Skeletal muscle satellite cell (primary cell): Measurements from ENCODE around the gene OR4L1. TPM values are rescaled to one million over a fixed set of nuclear protein-coding genes. Genes with fewer than 3 reads are reported as not detected.
"Not testable (repeated sequence)": the region's sequence is repeated elsewhere in the genome, so short reads cannot be mapped to it uniquely, and the experiment has no call there.

ENCODE experiments used
- H3K27me3 ChIP-seq: 2 replicates; pipeline ENCODE4 v1.7.0; 2013; ENCODE audit warnings: low read length; ENCODE audit not compliant: control insufficient read depth, insufficient read depth
- H3K36me3 ChIP-seq: 2 replicates; pipeline ENCODE4 v1.7.0; 2013; ENCODE audit warnings: mild to moderate bottlenecking, control low read depth, low read length; ENCODE audit not compliant: insufficient read depth
- H3K4me1 ChIP-seq: 2 replicates; pipeline ENCODE4 v1.7.0; 2013; ENCODE audit warnings: low read length; ENCODE audit not compliant: control insufficient read depth, insufficient read depth
- H3K4me2 ChIP-seq: 2 replicates; pipeline ENCODE4 v1.7.0; 2013; ENCODE audit warnings: mild to moderate bottlenecking, low read length
- H3K4me3 ChIP-seq: 2 replicates; pipeline ENCODE4 v1.7.0; 2013; ENCODE audit warnings: low read length
- H3K9ac ChIP-seq: 2 replicates; pipeline ENCODE4 v1.7.0; 2013; ENCODE audit warnings: mild to moderate bottlenecking, low read depth, low read length, moderate library complexity
- H3K9me3 ChIP-seq: replicated peaks from 2 replicates; pipeline ENCODE4 v1.7.0; 2013; ENCODE audit warnings: mild to moderate bottlenecking, control low read depth, low read length
- total RNA-seq: library from RNA; depleted of rRNA; stranded (reverse); fragments of >200 nt; gene quantifications from 2 replicates; pipeline ENCODE4 v1.2.3, GENCODE V29; 2012; rRNA removed

OR4L1 gene, protein sequence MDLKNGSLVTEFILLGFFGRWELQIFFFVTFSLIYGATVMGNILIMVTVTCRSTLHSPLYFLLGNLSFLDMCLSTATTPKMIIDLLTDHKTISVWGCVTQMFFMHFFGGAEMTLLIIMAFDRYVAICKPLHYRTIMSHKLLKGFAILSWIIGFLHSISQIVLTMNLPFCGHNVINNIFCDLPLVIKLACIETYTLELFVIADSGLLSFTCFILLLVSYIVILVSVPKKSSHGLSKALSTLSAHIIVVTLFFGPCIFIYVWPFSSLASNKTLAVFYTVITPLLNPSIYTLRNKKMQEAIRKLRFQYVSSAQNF
- not detected in 2 replicates for total RNA-seq

DNA sequence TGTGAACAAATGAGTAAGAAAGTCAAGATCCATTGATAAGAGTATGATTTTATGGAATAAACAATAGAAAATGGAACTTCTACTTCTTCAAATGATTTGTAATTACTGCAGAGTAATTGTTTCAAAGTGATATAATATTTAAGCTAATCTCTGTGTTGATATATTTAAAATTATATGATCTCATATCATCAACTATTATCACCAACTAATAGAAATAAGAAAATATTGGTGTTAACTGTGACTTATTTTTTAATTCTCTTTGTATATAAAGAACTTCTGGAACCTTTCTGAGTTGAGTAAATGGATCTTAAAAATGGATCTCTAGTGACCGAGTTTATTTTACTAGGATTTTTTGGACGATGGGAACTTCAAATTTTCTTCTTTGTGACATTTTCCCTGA, at the start of gene OR4L1:
OR4L1 (plus strand) TSS at position 301 of the 400 bp plus-strand sequence; CDS start at position 301, 0 bp downstream.
- Histone ChIP-seq H3K4me1 (no peaks in the 10 kb centered on the region), H3K9ac (no peak within 1 kb of the TSS), H3K4me3 (no peak within 1 kb of the TSS), H3K36me3 (no peaks in the 10 kb centered on the region), H3K9me3 (peaks cover 15% of the 10 kb centered on the region), H3K27me3 (no peaks in the 10 kb centered on the region), H3K4me2 (no peak within 1 kb of the TSS)

DNA sequence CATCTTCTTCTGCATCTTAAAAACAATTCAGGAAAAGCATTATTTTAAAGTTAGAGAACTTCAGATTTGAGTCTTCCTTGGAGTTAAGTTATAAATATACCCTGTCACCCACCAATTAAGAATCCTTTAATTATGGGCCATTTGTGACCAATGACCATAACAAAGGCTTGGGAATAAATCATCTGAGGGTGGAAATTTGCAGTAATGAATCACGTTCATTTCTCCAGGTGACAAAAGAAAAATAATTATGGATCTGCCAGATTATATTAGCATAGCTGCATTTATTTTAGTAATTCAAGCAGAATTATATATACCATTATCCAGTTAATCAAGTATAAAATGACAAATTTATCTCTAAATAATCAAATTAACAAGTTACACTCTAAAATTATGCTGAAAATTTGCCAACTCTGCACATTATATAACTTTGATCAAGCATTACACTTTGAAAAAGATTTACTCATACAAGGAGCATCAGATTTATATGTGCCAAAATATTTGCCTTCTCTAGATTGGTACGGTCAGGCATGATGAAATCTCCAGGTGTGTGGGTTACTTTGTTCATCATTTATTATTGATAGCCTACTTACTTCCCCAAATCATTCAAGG, 40.5 kb upstream of the OR4L1 start, which contains the start of gene OR4K14:
OR4K14 (minus strand) TSS at position 51 of the 609 bp plus-strand sequence. CDS start 4,114 bp downstream, outside the sequence.
- no peaks in the 10 kb centered on the region for H3K4me1 ChIP-seq
- H3K4me3 ChIP-seq, result no peak within 1 kb of the TSS
- peaks cover 4% of the 10 kb centered on the region for H3K9me3 ChIP-seq
- H3K36me3 ChIP-seq, result no peaks in the 10 kb centered on the region
- H3K9ac ChIP-seq, result no peak within 1 kb of the TSS
- H3K27me3 ChIP-seq, result no peaks in the 10 kb centered on the region
- H3K4me2 ChIP-seq, result no peak within 1 kb of the TSS

DNA sequence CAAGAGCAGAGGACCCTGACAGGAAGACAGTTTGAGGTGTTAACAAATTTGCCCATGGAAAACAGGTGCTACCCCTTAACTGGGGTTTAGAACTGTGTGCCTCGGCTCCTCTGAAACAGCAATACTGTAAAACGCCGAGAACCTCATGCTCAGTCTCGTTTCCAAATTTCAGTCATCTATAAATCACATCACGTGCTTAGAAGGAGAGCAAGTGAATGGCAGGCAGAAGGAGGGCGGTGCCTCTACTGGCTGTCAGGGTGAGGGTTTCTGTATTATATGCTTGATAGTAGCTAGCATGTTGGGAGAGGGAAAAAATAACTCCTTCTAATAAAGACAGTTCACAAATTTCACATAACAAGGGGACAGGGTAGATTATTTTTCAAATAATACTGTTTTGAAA, 28.8 kb upstream of the OR4L1 start:
- Histone ChIP-seq H3K9ac (no peak overlapping the region), H3K4me3 (no peak overlapping the region), H3K27me3 (no peaks in the 10 kb centered on the region), H3K36me3 (no peaks in the 10 kb centered on the region), H3K4me2 (no peak overlapping the region), H3K4me1 (no peaks in the 10 kb centered on the region), H3K9me3 (peaks cover 3% of the 10 kb centered on the region)

DNA sequence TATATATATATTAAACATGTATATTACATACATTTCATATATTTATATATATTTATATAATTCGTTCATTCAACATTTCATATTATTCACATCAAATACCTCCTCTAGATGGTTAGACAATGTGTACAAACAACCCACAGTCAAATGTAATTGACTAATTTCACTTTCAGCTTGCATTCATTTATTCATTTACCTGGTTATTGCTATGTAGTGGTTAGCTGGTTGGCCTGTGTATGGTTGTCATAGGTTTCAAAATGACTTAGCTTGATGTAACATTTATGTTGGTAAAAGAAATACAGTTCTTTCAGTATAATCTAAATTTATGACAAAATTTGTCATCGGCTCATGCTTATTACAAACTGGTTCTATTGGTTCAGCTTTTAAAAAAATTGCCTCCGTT, 24.4 kb upstream of the OR4L1 start:
- H3K4me3 ChIP-seq, result no peak overlapping the region

DNA sequence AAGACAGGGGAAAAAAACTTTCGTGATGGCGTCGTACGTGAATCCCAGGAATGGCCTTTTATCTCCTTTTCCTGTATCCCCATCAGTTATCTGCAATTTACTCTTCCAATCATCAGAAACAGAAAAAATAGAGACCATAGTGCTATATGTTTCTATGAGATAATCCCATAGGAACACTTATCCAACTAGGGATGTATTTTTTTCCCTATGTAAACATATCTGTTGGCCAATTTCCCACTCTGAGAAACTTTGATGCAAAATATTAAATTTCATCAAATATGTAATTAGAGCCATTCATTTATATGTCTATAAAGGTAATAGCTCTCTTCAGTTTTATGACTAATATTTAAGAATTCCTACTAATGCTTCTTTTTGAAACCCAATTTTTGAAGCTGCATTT, 23.9 kb upstream of the OR4L1 start, which contains the start of gene OR4K13:
OR4K13 (minus strand) TSS at position 101 of the 400 bp plus-strand sequence. CDS start 1,280 bp downstream, outside the sequence.
- H3K9ac ChIP-seq, result no peak within 1 kb of the TSS
- H3K4me2 ChIP-seq, result no peak within 1 kb of the TSS
- H3K36me3 ChIP-seq, result no peaks in the 10 kb centered on the region
- no peaks in the 10 kb centered on the region for H3K27me3 ChIP-seq
- H3K4me3 ChIP-seq, result no peak within 1 kb of the TSS
- H3K9me3 ChIP-seq, result peaks cover 2% of the 10 kb centered on the region
- H3K4me1 ChIP-seq, result no peaks in the 10 kb centered on the region

More for the DNA sequence above, 24.4 kb upstream of the OR4L1 start:
- Histone ChIP-seq H3K4me1 (no peaks in the 10 kb centered on the region), H3K4me2 (no peak overlapping the region), H3K9ac (no peak overlapping the region), H3K9me3 (peaks cover 3% of the 10 kb centered on the region), H3K36me3 (no peaks in the 10 kb centered on the region), H3K27me3 (no peaks in the 10 kb centered on the region)

DNA sequence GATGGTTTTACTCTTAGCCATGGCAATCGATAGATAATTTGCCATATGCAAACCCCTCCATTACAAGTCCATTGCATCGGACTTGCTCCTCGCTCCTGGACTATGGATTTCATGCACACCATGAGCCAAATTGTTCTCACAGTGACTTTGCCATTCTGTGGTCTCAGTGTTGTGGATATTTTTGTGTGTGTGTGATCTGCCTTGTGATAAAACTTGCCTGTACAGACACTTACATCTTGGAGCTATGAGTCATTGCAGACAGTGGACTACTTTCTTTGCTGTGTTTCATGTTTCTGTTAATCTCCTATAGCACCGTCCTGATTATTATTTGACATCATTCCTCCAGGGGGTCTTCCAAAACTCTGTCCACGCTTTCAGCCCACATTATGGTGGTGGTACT, 15.6 kb upstream of the OR4L1 start:
- H3K27me3 ChIP-seq, result no peaks in the 10 kb centered on the region
- H3K4me3 ChIP-seq, result no peak overlapping the region
- no peaks in the 10 kb centered on the region for H3K4me1 ChIP-seq
- no peak overlapping the region for H3K9ac ChIP-seq
- H3K36me3 ChIP-seq, result no peaks in the 10 kb centered on the region
- H3K9me3 ChIP-seq, result peaks cover 13% of the 10 kb centered on the region
- H3K4me2 ChIP-seq, result no peak overlapping the region

DNA sequence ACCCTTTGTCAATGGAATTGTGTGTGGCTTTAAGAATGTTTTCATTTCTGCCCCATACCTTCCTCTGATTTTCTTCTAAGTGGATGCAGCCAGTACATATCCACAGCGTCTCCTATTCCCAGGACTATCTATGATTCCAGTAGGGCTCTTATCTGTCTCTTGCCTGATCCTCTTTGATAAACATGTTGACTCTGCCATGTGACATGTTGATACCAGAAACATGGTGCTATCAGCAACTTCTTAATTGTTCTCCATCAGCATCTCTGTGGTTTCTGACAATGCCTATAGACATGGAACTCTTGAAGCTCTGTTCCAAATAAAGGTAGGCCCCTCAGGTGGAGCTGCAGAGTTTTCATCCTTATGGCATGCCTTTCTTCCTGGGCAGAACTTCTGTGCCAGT, 11.6 kb upstream of the OR4L1 start:
- Histone ChIP-seq H3K4me3 (no peak overlapping the region), H3K36me3 (no peaks in the 10 kb centered on the region), H3K9ac (no peak overlapping the region), H3K27me3 (no peaks in the 10 kb centered on the region), H3K9me3 (peaks cover 13% of the 10 kb centered on the region), H3K4me1 (no peaks in the 10 kb centered on the region), H3K4me2 (no peak overlapping the region)

DNA sequence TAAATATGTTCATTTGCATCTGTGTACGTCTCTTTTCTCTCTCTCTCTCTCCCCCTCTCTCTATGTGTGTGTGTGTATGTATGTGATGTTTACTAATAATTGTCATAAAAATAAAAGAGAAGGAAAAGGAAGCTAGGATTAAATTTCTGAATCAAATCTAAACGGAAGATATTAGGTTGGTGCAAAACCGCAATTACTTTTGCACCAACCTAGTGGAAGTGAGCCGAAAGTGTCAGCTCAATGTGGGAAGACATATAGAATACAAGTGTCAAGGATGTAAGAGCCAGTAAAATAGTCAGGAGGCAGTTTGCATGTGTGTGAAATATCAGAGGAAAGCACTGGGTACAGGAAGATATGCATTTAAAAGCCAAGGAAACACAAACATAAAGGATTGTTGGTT, 32.2 kb downstream of the OR4L1 start:
- H3K9ac ChIP-seq, result no peak overlapping the region
- no peak overlapping the region for H3K4me3 ChIP-seq
- no peaks in the 10 kb centered on the region for H3K27me3 ChIP-seq
- no peak overlapping the region for H3K4me2 ChIP-seq
- no peaks in the 10 kb centered on the region for H3K9me3 ChIP-seq
- no peaks in the 10 kb centered on the region for H3K4me1 ChIP-seq
- H3K36me3 ChIP-seq, result no peaks in the 10 kb centered on the region

DNA sequence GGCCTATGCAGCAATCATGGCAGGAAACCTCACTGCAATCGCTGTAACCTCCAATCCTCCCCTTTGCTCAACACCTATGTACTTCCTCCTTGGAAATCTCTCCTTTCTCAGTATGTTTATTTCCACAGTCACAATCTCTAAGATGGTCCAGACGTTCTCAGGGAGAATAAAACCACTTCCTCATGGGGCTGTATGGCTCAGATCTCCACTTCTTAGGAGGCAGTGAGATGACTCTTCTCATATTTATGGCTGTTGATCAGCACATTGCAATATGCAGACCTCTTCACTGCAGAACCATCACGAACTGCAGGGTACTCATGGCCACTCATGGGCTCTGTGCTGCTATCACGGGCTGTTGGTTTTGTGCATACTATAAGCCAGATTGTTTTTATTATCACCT, 33.6 kb downstream of the OR4L1 start:
- H3K4me3 ChIP-seq, result no peak overlapping the region
- no peaks in the 10 kb centered on the region for H3K4me1 ChIP-seq
- H3K4me2 ChIP-seq, result no peak overlapping the region
- H3K9me3 ChIP-seq, result no peaks in the 10 kb centered on the region
- no peaks in the 10 kb centered on the region for H3K27me3 ChIP-seq
- no peak overlapping the region for H3K9ac ChIP-seq
- H3K36me3 ChIP-seq, result no peaks in the 10 kb centered on the region

DNA sequence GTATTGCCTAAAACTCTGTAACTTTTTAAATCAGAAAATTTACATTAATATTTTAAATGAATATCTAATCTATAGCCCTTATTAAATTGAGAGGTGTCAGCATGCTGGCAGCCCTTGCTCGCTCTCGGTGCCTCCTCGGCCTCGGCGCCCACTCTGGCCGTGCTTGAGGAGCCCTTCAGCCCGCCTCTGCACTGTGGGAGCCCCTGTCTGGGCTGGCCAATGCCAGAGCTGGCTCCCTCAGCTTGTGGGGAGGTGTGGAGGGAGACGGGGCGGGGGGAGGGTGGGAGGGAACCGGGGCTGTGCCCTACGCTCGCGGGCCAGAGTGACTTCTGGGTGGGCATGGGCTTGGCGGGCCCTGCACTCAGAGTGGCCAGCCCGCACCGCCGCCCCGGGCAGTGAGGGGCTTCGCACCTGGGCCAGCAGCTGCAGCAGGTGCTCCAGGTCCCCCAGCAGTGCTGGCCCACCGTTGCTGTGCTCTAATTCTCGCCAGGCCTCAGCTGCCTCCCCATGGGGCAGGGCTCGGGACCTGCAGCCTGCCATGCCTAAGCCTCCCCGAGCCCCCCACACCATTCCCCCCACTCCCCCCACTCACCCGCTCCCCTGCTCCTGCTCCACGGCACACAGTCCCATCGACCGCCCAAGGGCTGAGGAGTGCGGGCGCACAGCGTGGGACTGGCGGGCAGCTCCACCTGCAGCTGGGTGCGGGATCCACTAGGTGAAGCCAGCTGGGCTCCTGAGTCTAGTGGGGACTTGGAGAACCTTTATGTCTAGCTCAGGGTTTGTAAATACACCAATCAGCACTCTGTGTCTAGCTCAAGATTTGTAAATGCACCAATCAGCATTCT, 39.3 kb downstream of the OR4L1 start:
- not testable (repeated sequence) for H3K9me3 ChIP-seq, H3K27me3 ChIP-seq, H3K4me1 ChIP-seq, H3K9ac ChIP-seq, H3K36me3 ChIP-seq, H3K4me3 ChIP-seq, H3K4me2 ChIP-seq

DNA sequence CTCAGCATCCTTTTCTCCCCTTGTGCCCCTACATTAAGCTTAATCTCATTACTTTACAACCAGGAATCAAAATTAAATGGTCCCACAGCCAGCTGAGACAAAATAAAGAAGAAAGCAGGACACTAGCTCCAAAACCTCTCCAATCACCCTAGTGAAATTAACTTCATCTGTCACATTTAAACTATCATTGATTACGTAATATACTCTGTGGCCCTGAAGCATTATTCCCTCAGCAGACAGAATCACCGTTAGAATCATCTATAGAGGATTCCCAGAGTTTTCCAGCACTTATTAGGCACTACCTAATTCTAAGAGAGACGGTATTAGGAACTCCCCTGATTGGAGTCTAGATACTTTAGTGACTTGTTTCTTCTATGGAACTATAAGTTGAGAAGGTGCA, 50.6 kb downstream of the OR4L1 start, which contains the start of gene OR4K17:
OR4K17 (plus strand) TSS at position 302 of the 400 bp plus-strand sequence. CDS start 6,761 bp downstream, outside the sequence.
- Histone ChIP-seq H3K36me3 (no peaks in the 10 kb centered on the region), H3K9me3 (no peaks in the 10 kb centered on the region), H3K4me1 (no peaks in the 10 kb centered on the region), H3K4me2 (no peak within 1 kb of the TSS), H3K27me3 (no peaks in the 10 kb centered on the region), H3K9ac (no peak within 1 kb of the TSS), H3K4me3 (no peak within 1 kb of the TSS)
